ENCODE data around the gene PARM1. TPM values are rescaled to one million over a fixed set of nuclear protein-coding genes. Genes with fewer than 3 reads are reported as not detected.

Gene PARM1
- total RNA-seq, 4 donors from 2014 or later: 10.2 to 15.8 (median 10.5) TPM

DNA sequence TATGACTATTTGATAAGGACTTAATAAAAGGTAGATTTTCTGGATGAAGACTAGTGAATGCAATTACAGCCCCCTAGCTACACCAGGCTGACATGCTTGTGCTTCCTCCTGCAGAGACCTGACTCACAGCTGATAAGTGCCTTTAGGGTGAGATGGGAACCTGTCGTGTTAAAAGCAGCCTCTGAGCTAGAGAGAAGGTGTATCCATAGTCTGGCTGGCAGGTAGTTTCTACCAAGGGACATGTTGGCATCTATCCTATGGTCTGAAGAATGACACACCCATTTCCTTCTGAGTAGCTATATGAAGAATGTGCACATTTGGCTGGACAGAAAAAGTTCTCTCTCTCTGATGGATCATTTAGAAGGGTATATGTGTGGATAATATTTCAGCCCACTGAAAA lies 64.1 kb downstream of the PARM1 start:
- no peak for DNase-seq
- Histone ChIP-seq H3K36me3 (no peaks in the 10 kb centered on the region), H3K4me3 (no peak overlapping the region), H3K9me3 (no peaks in the 10 kb centered on the region), H3K4me1 (no peaks in the 10 kb centered on the region), H3K27ac (no peak overlapping the region), H3K27me3 (no peaks in the 10 kb centered on the region)
- no peak for TF ChIP-seq POLR2A (IDR thresholded peaks at IDR 0.05)
- TF ChIP-seq, protein P1, sequence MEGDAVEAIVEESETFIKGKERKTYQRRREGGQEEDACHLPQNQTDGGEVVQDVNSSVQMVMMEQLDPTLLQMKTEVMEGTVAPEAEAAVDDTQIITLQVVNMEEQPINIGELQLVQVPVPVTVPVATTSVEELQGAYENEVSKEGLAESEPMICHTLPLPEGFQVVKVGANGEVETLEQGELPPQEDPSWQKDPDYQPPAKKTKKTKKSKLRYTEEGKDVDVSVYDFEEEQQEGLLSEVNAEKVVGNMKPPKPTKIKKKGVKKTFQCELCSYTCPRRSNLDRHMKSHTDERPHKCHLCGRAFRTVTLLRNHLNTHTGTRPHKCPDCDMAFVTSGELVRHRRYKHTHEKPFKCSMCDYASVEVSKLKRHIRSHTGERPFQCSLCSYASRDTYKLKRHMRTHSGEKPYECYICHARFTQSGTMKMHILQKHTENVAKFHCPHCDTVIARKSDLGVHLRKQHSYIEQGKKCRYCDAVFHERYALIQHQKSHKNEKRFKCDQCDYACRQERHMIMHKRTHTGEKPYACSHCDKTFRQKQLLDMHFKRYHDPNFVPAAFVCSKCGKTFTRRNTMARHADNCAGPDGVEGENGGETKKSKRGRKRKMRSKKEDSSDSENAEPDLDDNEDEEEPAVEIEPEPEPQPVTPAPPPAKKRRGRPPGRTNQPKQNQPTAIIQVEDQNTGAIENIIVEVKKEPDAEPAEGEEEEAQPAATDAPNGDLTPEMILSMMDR (IDR thresholded peaks at IDR 0.05): no peak

DNA sequence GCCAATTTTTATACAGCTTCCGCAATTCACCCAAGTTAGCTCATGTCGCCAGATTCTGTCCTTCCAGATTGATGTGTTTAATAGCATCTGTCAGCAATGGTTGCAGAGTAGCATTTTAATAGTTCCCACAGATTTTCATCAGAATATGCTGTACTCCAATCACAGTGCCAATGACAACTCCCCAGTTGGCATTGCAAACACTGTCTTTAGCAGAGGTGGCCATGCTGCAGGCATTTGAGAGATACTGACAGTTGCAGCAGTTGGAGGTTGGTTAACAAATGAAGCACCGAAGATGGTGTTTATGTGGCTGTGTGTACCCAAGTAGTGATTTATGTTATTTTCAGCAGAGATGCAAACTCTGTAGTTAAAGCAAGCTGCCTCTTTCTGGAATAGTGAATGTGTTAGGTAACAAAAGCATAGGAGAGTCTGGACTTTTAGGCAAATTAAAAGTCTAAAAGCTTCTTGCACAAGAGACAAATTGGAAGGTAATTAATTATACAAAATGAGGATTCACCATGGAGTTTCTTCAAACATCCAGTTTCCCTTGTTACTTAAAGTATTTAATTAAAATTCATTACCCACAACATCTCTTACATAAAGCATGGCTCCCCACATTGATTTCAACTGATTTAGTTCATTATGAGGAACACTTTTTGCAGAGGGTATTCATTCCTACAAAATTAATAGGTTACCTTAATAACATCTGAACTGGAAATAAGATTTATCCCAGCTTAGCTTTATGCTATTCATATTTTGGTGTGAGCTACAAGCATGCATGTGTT lies 65.2 kb downstream of the PARM1 start:
- Histone ChIP-seq H3K27me3 (no peaks in the 10 kb centered on the region), H3K36me3 (no peaks in the 10 kb centered on the region), H3K9me3 (no peaks in the 10 kb centered on the region), H3K4me3 (no peak overlapping the region), H3K4me1 (no peaks in the 10 kb centered on the region), H3K27ac (no peak overlapping the region)
- no peak for DNase-seq
- TF ChIP-seq POLR2A (IDR thresholded peaks at IDR 0.05): no peak
- TF ChIP-seq, protein P1 (IDR thresholded peaks at IDR 0.05): no peak

DNA sequence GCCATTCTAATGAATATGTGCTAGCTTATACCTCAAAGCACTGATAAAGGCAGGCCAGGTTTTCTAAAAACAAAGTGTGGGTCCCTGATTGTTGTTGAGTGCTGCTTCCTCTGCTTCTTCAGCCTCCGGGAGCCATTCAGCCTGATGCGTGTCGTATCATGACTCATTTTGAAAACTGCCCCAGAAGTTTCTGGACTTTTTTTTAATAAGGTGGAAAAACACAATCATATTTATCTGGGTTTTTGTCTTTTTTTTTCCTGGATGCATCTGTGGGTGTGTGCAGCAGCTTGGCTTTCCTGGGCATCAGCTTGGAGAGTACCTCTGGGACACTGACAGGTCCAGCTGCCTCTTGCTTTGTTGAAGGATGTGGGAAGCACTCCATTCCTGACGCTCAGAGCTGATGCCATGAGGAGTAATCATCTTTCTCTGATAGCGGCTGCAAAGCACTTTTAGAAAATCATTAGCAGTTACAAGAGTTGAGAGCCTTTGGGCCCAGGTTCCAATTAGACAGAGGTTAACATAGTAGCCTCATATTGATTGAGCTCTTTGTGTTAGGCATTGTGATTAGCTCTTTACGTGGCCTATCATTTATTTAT lies 66.9 kb downstream of the PARM1 start:
- no peak overlapping the region for H3K27ac ChIP-seq
- TF ChIP-seq POLR2A (IDR thresholded peaks at IDR 0.05): no peak
- TF ChIP-seq, protein P1 (IDR thresholded peaks at IDR 0.05): no peak
- no peak overlapping the region for H3K4me3 ChIP-seq
- no peaks in the 10 kb centered on the region for H3K4me1 ChIP-seq
- H3K9me3 ChIP-seq: no peaks in the 10 kb centered on the region
- no peak for DNase-seq
- no peaks in the 10 kb centered on the region for H3K27me3 ChIP-seq
- H3K36me3 ChIP-seq: no peaks in the 10 kb centered on the region

DNA sequence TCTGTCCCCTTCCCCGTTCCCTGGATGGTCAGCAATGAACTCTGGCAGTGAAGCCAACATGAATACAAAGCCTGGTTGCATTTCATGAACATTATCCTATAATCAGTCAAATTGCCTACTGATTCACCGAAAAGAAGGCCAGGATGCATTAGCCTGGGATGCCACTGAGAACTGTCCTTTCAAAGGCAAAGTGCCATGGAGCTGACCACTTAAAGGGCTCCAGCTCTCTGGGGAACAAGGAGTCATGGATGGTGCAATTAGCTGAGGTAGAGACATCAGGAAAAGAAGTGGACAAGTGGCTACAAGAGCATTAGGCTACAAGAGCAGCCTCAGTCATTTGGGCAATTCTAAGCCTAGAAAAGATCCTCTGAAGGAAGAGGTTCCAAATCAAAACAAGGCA lies 69.0 kb downstream of the PARM1 start:
- TF ChIP-seq, protein P1 (IDR thresholded peaks at IDR 0.05): no peak
- TF ChIP-seq POLR2A (IDR thresholded peaks at IDR 0.05): no peak
- no peak overlapping the region for H3K4me3 ChIP-seq
- no peak overlapping the region for H3K27ac ChIP-seq
- no peaks in the 10 kb centered on the region for H3K27me3 ChIP-seq
- DNase-seq: no peak
- H3K9me3 ChIP-seq: no peaks in the 10 kb centered on the region
- no peaks in the 10 kb centered on the region for H3K36me3 ChIP-seq
- H3K4me1 ChIP-seq: no peaks in the 10 kb centered on the region

DNA sequence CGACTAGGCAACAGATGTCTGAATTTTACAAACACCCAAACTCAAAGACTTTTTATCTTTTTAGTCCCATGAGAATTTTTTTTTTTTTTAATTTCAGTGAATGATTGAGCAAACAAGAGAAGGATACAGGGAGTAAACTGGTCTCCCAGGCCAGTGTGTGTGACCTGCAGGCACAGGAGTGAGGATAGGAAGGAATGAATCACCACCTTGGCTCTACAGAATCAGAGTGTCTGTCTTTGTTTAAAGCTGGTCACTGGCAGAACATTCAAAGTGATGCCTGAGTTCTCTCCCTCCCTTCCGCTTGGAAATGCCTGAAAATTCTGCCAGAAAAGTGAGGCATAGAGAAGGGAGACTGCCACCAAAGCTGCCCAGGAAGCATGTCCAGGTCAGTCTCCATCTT lies 69.5 kb downstream of the PARM1 start:
- Histone ChIP-seq H3K4me3 (no peak overlapping the region), H3K27me3 (no peaks in the 10 kb centered on the region), H3K9me3 (peaks cover 0 to 3% (median 0%) of the 10 kb centered on the region in 4 donors), H3K36me3 (no peaks in the 10 kb centered on the region), H3K4me1 (no peaks in the 10 kb centered on the region), H3K27ac (no peak overlapping the region)
- no peak for DNase-seq
- TF ChIP-seq, protein P1 (IDR thresholded peaks at IDR 0.05): no peak
- no peak for TF ChIP-seq POLR2A (IDR thresholded peaks at IDR 0.05)

Data from Peyer's patch (tissue), 4 donors.